HG03139 (cell line): ENCODE results near the gene SLC34A2.

Experiments used
- ATAC-seq: cut with Tn5 transposase; IDR thresholded peaks from one replicate; pipeline ENCODE4 v1.9.1; 2021; ENCODE audit not compliant: unreplicated experiment

Gene SLC34A2

GRCh38 chr4:25713812-25714211 is 58.2 kb downstream of the SLC34A2 start:
- no peak for ATAC-seq

- no peak for ATAC-seq
Measured at GRCh38 chr4:25722964-25723363, 67.3 kb downstream of the SLC34A2 start.

- no peak for ATAC-seq
Measured at GRCh38 chr4:25723409-25723808, 67.8 kb downstream of the SLC34A2 start.

- no peak for ATAC-seq
Measured at GRCh38 chr4:25725870-25726269, 70.2 kb downstream of the SLC34A2 start.

GRCh38 chr4:25727711-25728493 is 72.3 kb downstream of the SLC34A2 start:
- no peak for ATAC-seq
